GM21619 (cell line): ENCODE results near the gene TOP3B.

ENCODE experiments used
- ATAC-seq: cut with Tn5 transposase; IDR thresholded peaks from one replicate; pipeline ENCODE4 v1.9.1; 2021; ENCODE audit not compliant: unreplicated experiment

The TOP3B gene

DNA sequence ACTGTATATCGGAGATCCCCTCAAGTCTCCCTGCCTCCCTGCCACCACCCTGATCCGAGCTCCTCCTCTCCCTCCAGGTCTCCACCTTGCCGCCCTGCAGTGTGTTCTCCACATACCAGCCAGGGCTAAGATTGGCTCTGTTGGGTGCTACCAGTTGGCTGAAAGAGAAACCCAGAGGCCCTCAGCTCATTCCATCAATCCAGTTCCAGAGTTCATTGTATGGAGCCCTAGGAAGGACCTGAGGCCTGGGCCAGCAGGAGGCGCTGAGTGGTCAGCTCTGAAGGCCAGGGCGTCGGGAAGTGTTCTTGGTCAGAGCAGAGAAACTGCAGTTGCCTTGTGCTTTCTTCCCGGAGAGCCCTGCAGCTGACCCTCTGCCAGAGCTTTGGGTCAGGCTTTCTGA lies 2.2 kb upstream of the TOP3B start:
- ATAC-seq: no peak

DNA sequence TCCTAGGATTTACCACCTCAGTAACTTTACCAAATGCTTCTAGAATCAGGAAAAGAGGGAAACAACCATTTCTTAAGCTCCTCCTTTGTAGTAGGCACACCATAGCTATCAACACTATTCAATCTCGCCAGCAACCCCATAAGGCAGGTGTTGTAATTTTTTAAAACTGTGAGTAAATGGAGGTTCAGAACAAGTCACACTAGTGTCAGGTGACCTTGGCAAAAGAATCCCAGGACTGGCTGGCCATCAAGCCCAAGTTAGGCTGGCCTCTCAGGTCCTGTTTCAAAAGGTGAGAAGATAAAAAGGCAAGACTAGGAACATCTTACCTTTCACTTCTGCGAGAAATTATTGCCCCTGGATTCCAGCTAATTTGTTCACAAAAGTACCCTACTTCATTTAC lies 713 bp downstream of the TOP3B start:
- ATAC-seq: no peak

DNA sequence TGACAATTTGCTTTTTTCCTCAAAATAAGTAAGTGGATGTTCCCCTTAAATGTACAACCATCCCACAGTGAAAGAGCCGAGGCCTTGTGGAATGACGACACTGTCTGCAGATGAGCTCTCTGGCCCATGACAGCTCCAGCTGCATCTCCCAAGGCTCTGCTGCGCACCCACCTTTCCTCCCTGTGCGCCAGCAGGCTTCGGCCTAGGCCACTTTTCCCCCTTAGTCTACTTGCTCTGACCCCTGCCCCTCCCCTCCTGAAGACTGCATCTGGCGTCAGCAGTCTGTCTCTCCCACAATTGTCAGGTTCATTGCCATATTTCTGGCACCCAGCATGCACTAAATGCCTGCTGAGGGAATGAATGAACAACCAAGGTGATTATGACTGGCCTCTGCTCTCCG lies 2.0 kb downstream of the TOP3B start:
- no peak for ATAC-seq

DNA sequence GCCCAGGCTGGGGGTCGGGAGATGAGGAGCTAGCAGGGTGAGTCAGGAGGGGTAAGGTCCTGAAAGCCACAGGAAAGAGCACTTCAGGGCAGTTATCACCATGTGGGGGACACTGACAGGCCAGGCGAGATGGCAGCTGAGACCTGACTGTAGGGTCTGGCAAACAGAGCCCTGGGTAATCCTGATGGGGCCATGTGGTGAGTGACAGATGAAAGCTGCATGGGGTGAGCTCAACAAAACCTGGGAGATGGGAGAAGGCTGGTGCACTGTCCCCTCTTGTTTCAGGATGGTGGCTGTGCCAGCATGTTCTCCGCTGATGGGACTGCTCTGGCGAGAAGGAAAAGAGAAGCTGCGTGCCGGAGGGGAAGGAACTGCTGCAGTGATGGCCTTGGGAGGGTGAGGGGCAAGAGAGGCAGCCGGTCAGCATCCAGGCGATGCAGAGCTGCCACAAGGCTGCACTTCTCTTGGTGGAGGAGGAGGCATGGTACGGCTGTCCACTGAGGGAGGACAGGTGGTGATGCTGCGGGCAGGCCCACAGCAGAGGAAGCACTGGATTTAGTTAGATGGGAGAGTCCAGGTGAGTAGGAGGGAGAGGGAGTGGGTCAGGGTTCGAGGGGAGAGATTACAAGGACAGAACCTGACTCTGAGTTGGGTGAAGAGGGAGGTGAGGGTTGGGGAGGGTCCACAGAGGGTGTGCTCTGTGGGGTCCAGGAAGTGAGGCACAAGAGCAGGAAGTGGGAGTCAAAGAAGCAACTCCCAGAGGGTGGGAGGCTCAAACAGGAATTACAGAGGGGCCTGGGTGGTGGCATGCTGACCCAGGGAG lies 3.8 kb downstream of the TOP3B start:
- no peak for ATAC-seq

DNA sequence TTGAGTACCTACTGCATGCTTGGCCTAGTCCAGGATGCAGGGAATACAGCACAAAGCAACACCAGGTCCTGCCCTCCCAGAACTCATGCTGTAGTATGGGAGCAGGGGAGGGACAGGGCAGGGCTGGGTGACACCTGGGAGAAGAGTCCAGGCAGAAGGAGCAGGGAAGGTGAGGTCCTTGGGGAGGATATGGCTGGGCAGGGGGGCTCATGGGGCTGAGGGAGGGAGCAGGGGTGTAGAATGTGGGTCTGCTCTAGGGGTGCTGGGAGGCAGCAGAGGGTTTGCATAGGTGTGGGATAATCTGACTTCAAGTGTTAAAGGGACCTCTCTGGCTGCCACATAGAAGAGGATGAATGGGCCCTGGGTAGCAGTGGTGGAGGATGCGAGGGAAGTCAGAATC lies 4.8 kb downstream of the TOP3B start:
- no peak for ATAC-seq

DNA sequence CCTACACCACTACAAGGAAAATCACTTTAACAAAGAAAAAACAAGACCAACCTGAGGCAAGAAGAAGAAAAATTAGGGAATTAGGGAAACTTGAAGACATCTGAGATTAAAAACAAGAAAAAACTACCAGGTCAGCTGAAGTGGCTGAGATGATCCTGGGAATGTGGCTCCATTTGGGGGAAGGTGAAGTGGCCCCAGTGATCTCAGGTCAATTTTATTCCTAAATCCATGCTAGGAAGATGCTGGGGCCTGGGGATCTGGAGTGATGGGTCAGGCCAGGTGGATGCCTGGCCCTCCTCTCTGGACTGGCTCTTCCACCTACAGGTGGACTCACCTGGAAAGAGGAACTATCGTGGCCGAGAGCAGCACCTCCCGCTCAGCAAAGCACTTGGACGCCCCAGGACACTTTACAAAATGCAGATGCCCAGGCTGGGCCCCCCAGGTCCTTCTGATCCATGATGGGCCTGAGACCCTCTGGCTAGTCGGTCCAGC lies 6.7 kb downstream of the TOP3B start:
- ATAC-seq: no peak

DNA sequence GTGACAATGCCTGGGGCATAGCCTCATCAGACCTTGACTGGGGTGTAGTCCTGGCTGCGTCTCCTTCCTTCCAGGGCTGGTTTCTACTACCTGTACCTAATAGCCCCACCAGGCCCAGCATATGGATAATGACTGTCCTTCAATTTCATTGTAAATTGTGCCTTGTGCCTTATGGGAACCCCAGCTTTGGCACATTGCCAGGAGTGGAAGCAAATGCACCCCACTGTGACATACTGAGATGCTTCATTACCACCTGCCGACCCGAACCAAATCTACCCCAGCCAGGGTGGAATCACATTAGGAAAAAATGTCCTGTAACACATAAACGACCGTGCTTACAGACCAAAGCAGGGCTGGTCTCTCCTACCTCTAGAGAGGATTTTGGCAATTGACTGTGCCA lies 7.3 kb downstream of the TOP3B start:
- ATAC-seq: no peak

DNA sequence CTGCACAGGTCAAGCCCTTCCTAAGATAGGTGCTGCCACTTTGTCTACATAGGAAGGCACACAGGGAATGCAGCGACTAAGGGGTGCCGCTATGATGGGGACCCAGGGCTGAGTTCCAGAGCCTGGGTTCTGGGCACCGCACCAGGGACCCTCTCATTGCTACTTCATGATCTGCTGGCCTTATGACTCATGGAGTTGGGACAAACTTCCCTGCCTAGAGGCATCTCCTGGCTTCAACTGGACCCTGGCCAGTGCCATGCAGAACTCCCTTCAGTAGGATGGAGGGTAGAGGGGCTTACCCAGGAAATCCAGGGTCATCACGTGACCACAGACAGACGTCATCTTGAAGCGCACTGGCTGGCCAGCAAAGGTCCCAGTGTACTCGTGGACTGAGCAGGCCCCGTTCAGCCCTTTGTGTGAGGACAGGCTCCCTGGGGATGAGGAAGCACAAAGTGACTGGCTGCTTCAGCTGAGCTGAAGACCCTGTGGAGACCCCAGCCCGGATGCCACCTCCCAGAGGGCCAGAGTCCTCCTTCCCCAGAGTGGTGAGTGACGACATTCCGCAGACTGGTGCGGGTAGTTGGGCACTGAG lies 8.4 kb downstream of the TOP3B start:
- ATAC-seq: no peak

DNA sequence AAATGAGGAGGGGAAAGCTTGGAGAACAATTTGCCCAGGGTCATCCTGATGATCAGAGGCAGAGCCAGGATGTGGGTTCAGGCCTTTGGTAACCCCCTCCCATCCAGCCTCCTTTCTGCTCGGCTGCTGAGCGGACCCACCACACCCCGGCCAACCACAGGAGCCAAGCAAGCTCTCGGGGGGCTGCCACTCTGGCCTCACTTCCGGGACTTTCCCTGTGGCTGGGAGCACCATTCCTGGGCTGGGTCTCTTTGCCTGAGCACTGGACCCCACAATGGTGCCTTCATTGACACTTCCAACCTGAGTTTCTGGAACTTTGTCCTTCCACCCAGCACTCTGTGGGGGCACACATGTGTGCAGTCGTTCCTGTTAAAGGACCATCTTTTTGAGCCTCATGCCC lies 9.8 kb downstream of the TOP3B start:
- ATAC-seq: no peak

DNA sequence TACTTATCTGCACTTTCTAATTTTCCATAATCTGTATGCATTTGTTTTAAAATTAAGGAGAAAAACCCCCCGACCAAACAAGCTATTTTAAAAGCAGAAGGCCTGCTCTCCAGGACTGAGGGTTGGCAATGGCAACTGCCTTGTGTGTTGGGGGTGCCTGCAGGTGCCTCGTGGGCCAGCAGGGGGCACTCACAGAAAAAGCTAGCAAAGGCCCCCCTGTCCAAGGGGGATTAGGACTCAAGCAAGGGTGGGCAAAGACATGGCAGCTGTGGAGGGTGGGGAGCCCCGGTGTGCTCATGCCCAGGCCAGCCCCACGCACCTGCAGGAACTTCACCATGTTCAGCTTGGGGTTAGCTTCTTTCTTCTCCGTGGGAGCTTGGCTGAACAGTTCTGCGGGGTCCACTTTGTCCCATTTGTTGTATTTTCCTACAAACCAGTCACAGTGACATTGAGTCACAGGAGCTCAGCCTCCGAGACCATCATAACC lies 10.3 kb downstream of the TOP3B start:
- ATAC-seq: no peak

DNA sequence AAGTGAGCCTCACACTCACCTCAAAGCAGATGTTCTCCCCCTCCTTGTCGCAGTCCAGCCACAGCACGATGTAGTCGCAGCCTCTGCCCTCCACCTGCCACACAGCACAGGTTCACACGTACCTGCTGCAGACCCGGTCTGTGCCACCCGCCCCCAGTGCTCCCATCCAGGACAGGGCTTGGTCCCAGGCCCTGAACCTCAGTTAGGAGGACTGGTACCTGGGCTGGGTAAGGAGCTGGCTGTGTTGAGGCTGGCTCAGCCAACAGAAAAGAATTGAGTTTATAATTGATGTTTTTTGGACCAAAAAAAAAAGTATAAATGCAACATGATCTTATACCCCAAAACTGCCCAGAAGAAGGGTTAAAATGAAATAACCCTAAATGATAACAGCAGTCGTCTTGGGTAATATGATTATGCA lies 10.7 kb downstream of the TOP3B start:
- no peak for ATAC-seq

DNA sequence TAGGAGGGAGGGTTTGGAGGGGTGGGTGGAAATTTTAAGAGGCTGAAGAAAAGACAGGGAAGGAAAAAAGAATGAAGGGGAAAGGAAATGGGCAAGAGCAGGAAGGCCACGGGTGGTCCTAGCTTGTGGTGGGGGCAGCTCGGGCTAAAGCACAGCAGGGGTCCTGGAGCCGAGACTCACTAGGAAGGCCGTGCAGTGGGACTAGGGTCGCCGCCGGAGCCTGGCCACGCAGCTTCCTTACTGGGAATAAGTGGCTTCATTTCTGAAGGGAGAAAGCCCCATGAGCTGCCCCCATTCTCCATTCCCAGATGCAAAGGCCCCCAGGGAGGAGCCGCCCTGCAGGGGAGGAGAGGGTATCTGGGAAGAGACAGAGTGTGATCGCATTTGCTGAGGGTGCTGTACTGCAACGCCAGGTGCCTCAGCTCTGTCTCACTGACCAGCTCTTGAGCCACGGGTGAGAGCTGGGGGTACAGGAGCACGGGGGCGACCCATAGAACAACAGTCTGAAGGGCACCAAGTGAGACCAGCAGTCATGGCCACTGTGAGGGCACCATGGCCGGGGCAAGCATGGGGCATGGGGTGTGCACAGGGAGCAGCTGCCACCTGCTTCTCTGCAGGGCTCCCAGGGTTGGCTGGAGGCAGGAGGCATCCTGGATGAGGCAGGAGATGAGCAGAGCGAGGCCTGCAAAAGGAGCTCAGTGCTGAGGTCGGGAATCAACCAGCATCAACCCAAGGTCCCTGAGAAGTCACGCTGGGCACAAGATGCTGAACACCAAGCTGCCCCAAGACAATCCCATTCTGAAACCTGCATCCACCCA lies 11.6 kb downstream of the TOP3B start:
- ATAC-seq: no peak

DNA sequence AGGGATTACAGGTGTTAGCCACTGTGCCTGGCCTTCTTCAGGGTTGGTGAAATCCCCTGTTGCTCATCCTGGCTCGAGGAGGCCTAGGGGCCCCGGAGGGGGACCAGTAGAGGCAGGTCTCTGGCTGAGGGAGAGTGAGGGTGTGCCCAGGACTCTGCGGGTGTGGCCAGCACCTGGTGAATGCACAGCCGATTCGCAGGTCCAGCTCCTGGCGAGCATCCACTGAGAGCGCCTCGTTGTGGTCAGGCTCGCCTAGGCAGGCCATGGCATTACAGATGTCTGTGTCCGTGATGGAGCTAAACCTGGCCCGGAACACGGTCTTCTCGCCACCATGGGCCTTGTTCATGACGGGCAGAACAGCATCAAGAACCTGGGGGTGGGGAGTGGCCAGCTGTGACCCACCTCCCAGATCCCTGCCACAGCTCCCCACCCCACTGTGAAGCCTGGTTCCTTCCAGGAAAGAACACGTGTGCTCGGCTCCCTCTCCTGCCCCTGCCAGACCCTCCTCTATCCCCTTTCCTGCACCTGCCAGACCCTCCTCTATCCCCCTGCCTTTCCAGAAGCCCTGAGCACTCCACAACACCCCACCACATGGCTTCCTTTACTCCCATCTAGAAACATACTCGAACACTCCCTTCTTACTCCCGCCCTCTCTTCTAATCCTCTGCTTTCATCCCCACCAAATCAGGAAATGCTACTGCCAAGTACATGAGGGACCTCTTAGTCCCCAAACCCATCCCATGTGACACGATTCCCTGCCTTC lies 12.4 kb downstream of the TOP3B start:
- ATAC-seq: no peak

DNA sequence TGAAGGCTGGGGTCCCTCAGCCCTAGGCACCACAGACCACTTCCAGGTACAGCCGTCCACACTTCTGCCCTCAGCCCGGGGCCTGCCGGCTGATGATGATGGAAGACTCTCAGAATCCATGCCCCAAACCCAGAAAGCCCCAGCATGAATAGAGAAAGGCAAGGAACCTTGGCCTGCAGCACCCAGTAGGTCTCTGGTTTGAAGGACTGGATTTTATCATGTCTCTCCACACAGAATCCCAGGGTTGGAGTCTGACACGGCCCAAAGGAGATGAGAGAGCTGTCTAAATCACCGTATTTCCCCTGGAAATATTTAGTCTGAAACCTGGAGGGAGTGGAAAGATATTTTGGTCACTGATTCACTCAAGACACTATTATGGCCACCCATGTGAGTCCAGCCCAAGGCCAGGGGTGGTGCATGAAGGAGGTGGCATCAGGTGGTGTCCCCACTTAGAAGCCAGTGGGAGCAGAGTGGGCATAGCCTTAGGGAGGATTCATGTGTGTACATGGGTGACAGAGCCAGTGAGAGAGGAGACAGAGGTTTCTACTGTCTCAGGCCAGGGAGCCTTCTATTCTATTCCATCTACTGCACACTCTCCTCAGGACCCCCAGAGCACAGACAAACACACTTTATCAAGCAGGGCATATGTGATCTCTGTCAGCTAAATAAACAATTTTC lies 14.0 kb downstream of the TOP3B start:
- no peak for ATAC-seq

DNA sequence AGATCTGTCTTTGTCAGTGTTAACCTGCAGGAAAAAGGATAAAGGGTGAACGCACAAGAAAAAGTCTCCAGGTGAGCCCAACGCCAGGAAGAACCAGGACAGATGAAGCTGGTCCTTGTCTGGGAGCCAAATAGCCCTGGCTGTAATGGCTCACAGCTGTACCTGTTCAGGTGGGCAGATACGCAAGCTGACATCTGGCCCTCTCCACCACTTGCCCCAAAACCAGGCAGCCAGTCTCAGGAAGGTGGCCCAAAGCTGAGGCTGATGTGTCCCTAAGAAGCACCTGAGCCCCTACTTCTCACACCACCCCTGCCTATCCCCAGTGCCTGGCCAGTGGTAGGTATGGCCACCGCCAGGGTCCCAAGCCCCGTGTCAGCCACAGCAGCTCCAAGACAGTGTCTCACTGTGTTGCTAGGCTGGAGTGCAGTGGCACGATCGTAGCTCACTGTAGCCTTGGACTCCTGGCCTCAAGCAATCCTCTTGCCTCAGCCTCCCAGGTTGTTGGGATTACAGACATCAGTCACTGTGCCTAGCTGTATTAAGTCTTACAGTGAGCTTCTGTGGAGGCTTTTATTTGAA lies 14.8 kb downstream of the TOP3B start:
- no peak for ATAC-seq

DNA sequence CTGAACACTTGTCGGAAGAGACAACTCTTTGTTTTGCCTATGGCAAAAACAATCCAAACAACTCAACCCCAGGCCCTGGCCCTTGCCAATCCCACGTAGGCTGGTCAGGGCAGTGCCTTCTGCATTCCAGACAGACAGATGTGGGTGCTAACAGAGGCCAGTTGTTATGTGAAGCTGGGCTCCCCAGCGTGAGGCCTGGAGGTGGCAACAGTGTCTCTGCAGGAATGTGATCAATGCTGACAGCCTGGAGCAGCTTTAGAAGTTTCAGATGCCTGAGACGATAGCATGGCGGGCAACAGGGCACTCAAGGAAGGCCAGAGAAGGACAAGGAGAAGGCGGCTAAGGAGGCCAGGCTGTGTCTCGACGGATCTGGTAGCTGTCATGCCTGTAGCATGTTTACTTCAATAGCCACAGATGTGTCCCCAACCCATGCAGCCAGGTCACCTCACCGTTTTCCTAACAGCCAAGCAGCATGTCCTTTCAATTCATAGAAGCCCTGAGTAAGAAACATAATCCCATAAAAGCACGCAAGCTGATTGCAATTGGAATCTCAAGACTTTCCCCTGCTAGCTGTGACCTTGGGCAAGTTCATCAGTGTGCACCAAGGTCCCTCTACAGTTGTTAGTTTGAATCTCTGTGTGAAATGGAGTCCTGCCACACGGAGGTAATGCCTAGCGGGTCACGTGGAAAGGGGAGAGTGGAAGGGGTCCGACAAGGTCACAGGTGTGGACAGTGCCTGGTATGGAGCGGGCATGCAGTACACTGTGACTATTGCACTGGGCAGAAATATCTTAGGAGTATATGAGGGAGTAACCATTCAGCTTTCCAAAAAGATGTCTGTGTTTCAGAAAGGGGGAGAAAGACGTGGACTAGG lies 15.7 kb downstream of the TOP3B start:
- ATAC-seq: no peak

DNA sequence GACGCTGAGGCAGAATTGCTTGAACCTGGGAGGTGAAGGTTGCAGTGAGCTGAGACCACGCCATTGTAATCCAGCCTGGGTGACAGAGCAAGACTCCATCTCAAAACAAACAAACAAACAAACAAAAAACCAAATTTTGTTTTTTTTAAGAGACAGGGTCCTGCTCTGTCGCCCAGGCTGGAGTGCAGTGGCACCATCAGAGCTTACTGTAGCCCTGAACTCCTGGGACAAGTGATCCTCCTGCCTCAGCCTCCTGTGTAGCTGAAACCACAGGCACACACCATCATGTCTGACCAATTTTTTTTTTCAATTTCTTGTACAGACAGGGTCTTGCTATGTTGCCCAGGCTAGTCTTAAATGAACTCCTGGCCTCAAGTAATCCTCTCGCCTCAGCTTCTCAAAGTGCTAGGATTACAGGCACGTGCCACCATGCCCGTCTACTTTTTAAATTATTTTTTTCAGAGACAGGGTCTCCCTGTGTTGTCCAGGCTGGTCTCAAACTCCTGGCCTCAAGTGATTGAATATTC lies 16.8 kb downstream of the TOP3B start:
- ATAC-seq: no peak

DNA sequence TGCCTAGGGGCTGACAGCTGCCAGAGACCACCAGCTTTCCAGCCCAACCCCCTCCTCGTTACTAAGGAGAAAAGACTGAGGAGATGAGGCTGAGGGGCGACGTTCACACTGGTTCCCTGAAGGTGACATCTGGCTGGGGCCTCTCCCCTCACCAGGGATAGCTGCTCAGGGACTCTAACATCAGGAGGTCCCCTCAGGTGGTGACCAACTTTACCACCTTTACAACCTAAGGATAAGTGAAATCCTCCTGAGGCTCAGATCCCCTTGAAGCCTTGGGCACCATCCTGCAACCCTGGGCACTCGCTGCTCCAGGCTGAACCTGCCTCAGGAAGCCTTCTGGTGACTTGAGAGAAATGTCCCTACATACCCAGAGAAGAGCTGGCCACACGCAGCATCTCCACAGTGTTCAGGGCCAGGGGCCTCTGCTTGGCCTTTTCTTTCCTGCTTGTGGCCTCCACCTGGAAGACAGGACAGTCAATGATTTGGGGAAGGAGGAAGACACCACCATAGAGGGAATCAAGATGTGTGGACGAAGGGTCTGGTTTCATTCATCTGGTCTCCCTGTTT lies 17.6 kb downstream of the TOP3B start:
- ATAC-seq: no peak
